ENCODE data around the gene EIF3C. TPM values are rescaled to one million over a fixed set of nuclear protein-coding genes. Genes with fewer than 3 reads are reported as not detected.
"Not testable (repeated sequence)": the region's sequence is repeated elsewhere in the genome, so short reads cannot be mapped to it uniquely, and the experiment has no call there.

EIF3C gene
- total RNA-seq, 1 donor from 2014 or later = 953 TPM

- not testable (repeated sequence) for DNase-seq (ENCODE audit: low read depth); H3K4me1 Mint-ChIP-seq (ENCODE audit: low read depth, unreplicated experiment); H3K4me1 ChIP-seq (ENCODE audit: insufficient read depth, low read length); H4K20me1 ChIP-seq (ENCODE audit: insufficient read depth, low read length); H3K9ac ChIP-seq (ENCODE audit: low read length); H3K9me3 ChIP-seq (ENCODE audit: insufficient read depth, low read depth, low read length); H3K9me3 Mint-ChIP-seq (ENCODE audit: unreplicated experiment); H3K27ac Mint-ChIP-seq (ENCODE audit: unreplicated experiment); H3K36me3 Mint-ChIP-seq (ENCODE audit: low read depth, unreplicated experiment); FAIRE-seq; H2AFZ ChIP-seq (ENCODE audit: low read depth, low read length); H3K79me2 ChIP-seq (ENCODE audit: insufficient read depth, low read length); H3K36me3 ChIP-seq (ENCODE audit: insufficient read depth, low read length); H3K4me3 ChIP-seq (ENCODE audit: insufficient read depth, low read depth, low read length); H3K4me3 Mint-ChIP-seq (ENCODE audit: unreplicated experiment); H3K27me3 ChIP-seq (ENCODE audit: insufficient read depth, low read length); H3K27me3 Mint-ChIP-seq (ENCODE audit: low read depth, unreplicated experiment); H3K27ac ChIP-seq (ENCODE audit: low read depth, low read length); H3K4me2 ChIP-seq (ENCODE audit: low read length)
These were observed 7.0 kb upstream of the EIF3C start for GRCh38 chr16:28704246-28704645.

DNA sequence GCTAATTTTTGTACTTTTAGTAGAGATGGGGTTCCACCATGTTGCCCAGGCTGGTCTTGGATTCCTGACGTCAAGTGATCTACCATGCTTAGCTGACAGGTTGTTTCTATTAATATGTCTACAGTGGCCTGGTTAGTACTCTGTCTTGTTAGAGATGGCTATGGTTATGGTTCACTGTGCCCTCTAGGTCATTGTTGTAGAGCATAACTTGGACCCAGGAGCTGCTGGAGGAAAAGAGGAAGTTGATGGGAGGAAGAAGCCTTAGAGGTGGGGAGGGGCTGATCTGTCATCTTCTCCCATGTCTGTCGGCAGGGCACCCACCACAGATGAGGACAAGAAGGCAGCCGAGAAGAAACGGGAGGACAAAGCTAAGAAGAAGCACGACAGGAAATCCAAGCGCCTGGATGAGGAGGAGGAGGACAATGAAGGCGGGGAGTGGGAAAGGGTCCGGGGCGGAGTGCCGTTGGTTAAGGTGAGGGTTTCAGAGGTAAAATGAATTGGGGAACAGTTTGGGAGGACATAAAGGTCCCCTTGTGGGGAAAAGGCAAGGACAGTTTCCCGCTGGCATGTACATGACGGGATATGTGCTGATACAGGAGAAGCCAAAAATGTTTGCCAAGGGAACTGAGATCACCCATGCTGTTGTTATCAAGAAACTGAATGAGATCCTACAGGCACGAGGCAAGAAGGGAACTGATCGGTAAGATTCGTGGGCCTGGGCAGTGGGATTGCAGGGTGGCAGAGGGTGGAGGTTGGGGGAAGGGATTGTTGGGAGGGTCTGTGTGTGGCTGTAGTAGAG lies 11.8 kb downstream of the EIF3C start:
- FAIRE-seq; H3K4me1 ChIP-seq (ENCODE audit: insufficient read depth, low read length); H3K9me3 Mint-ChIP-seq (ENCODE audit: unreplicated experiment); H3K4me3 ChIP-seq (ENCODE audit: insufficient read depth, low read depth, low read length); H3K36me3 ChIP-seq (ENCODE audit: insufficient read depth, low read length); H3K36me3 Mint-ChIP-seq (ENCODE audit: low read depth, unreplicated experiment); H3K27ac ChIP-seq (ENCODE audit: low read depth, low read length); H2AFZ ChIP-seq (ENCODE audit: low read depth, low read length); H3K9me3 ChIP-seq (ENCODE audit: insufficient read depth, low read depth, low read length); H3K4me2 ChIP-seq (ENCODE audit: low read length); H4K20me1 ChIP-seq (ENCODE audit: insufficient read depth, low read length); DNase-seq (ENCODE audit: low read depth); H3K27ac Mint-ChIP-seq (ENCODE audit: unreplicated experiment); H3K27me3 ChIP-seq (ENCODE audit: insufficient read depth, low read length); H3K4me1 Mint-ChIP-seq (ENCODE audit: low read depth, unreplicated experiment); H3K79me2 ChIP-seq (ENCODE audit: insufficient read depth, low read length); H3K9ac ChIP-seq (ENCODE audit: low read length); H3K27me3 Mint-ChIP-seq (ENCODE audit: low read depth, unreplicated experiment); H3K4me3 Mint-ChIP-seq (ENCODE audit: unreplicated experiment): not testable (repeated sequence)

DNA sequence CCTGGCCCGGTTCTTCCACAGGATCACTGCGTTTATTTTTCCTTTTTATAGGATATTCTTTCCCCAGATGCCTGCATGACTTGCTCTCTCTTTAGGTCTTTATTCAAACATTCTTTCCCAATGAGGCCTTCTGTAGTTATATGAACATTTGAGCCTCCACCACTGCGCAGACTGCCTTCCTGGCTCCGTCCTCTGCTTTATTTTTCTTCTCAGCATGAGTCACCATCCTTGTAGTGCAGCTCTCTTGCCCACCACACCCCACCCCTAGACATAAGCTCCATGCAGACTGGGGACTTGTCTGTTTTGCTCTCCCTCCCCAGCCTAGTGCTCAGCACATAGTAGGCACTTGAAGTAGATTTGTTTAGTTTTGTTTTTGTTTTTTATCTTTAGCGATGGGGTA lies 20.0 kb downstream of the EIF3C start:
- DNase-seq (ENCODE audit: low read depth); H3K4me1 Mint-ChIP-seq (ENCODE audit: low read depth, unreplicated experiment); H3K4me2 ChIP-seq (ENCODE audit: low read length); H3K9ac ChIP-seq (ENCODE audit: low read length); H3K27me3 ChIP-seq (ENCODE audit: insufficient read depth, low read length); H3K79me2 ChIP-seq (ENCODE audit: insufficient read depth, low read length); H3K36me3 Mint-ChIP-seq (ENCODE audit: low read depth, unreplicated experiment); H3K4me3 ChIP-seq (ENCODE audit: insufficient read depth, low read depth, low read length); H3K4me1 ChIP-seq (ENCODE audit: insufficient read depth, low read length); H2AFZ ChIP-seq (ENCODE audit: low read depth, low read length); H3K4me3 Mint-ChIP-seq (ENCODE audit: unreplicated experiment); H3K36me3 ChIP-seq (ENCODE audit: insufficient read depth, low read length); H4K20me1 ChIP-seq (ENCODE audit: insufficient read depth, low read length); H3K27ac ChIP-seq (ENCODE audit: low read depth, low read length); H3K9me3 ChIP-seq (ENCODE audit: insufficient read depth, low read depth, low read length); H3K27ac Mint-ChIP-seq (ENCODE audit: unreplicated experiment); H3K9me3 Mint-ChIP-seq (ENCODE audit: unreplicated experiment); H3K27me3 Mint-ChIP-seq (ENCODE audit: low read depth, unreplicated experiment): not testable (repeated sequence)
- FAIRE-seq = peak; percentile 98

DNA sequence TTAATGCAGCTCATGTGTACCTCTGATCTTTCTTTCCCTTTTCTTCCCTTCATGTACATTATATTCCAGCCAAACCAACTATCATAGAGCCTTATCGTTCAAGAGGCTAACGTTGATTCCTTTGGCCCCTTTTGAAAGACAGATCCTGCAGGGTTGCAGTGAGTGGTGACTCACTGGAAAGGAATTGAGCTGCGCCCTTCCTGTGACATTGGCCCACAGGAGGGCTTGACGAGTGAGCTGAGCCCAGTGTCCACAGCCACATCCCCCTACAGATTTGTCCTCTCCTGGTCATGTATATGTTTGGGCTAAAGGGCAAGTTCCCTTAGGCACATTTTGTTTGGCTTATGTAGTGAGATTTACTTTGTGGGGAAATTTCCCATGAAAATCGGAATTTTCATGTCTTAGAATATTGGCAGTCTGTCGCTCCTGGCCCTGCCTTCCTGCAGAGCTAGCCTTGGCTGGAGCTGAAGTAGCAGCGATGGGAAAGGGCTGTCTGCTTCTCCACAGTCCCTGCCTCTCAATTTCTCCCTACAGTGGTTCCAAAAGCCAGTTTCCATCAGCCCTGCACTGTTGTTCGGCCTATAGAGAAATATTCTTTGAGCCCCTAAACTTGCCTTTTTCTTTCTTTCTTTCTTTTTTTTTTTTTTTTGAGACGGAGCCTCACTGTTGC lies 21.3 kb downstream of the EIF3C start:
- peak; percentile 90 for FAIRE-seq

GRCh38 chr16:28739787-28740186 lies 28.5 kb downstream of the EIF3C start:
- H3K9me3 Mint-ChIP-seq (ENCODE audit: unreplicated experiment); H3K9ac ChIP-seq (ENCODE audit: low read length): not testable (repeated sequence)

More for the DNA sequence above, 21.3 kb downstream of the EIF3C start:
- not testable (repeated sequence) for DNase-seq (ENCODE audit: low read depth); H3K9me3 ChIP-seq (ENCODE audit: insufficient read depth, low read depth, low read length); H3K4me1 ChIP-seq (ENCODE audit: insufficient read depth, low read length); H3K36me3 ChIP-seq (ENCODE audit: insufficient read depth, low read length); H3K9ac ChIP-seq (ENCODE audit: low read length); H3K4me1 Mint-ChIP-seq (ENCODE audit: low read depth, unreplicated experiment); H3K9me3 Mint-ChIP-seq (ENCODE audit: unreplicated experiment); H3K27me3 ChIP-seq (ENCODE audit: insufficient read depth, low read length); H3K4me2 ChIP-seq (ENCODE audit: low read length); H4K20me1 ChIP-seq (ENCODE audit: insufficient read depth, low read length); H3K79me2 ChIP-seq (ENCODE audit: insufficient read depth, low read length); H3K27ac Mint-ChIP-seq (ENCODE audit: unreplicated experiment); H3K27me3 Mint-ChIP-seq (ENCODE audit: low read depth, unreplicated experiment); H3K4me3 ChIP-seq (ENCODE audit: insufficient read depth, low read depth, low read length); H2AFZ ChIP-seq (ENCODE audit: low read depth, low read length); H3K4me3 Mint-ChIP-seq (ENCODE audit: unreplicated experiment); H3K36me3 Mint-ChIP-seq (ENCODE audit: low read depth, unreplicated experiment)
- H3K27ac ChIP-seq (ENCODE audit: low read depth, low read length) = peak overlapping the region; percentile 53

GRCh38 chr16:28740631-28741030 lies 29.4 kb downstream of the EIF3C start:
- not testable (repeated sequence) for H3K36me3 Mint-ChIP-seq (ENCODE audit: low read depth, unreplicated experiment); H3K4me3 Mint-ChIP-seq (ENCODE audit: unreplicated experiment); FAIRE-seq; H3K4me2 ChIP-seq (ENCODE audit: low read length); H3K9me3 Mint-ChIP-seq (ENCODE audit: unreplicated experiment); H3K27ac ChIP-seq (ENCODE audit: low read depth, low read length); H3K4me3 ChIP-seq (ENCODE audit: insufficient read depth, low read depth, low read length); H3K27me3 ChIP-seq (ENCODE audit: insufficient read depth, low read length); H3K27ac Mint-ChIP-seq (ENCODE audit: unreplicated experiment); H2AFZ ChIP-seq (ENCODE audit: low read depth, low read length); H3K9me3 ChIP-seq (ENCODE audit: insufficient read depth, low read depth, low read length); H3K36me3 ChIP-seq (ENCODE audit: insufficient read depth, low read length); DNase-seq (ENCODE audit: low read depth); H3K27me3 Mint-ChIP-seq (ENCODE audit: low read depth, unreplicated experiment); H3K9ac ChIP-seq (ENCODE audit: low read length); H4K20me1 ChIP-seq (ENCODE audit: insufficient read depth, low read length); H3K79me2 ChIP-seq (ENCODE audit: insufficient read depth, low read length); H3K4me1 ChIP-seq (ENCODE audit: insufficient read depth, low read length); H3K4me1 Mint-ChIP-seq (ENCODE audit: low read depth, unreplicated experiment)

More at GRCh38 chr16:28739787-28740186, 28.5 kb downstream of the EIF3C start:
- H3K27ac Mint-ChIP-seq (ENCODE audit: unreplicated experiment); H4K20me1 ChIP-seq (ENCODE audit: insufficient read depth, low read length); FAIRE-seq; H3K27me3 ChIP-seq (ENCODE audit: insufficient read depth, low read length); H3K9me3 ChIP-seq (ENCODE audit: insufficient read depth, low read depth, low read length); H3K27ac ChIP-seq (ENCODE audit: low read depth, low read length); H3K36me3 ChIP-seq (ENCODE audit: insufficient read depth, low read length); H2AFZ ChIP-seq (ENCODE audit: low read depth, low read length); H3K4me2 ChIP-seq (ENCODE audit: low read length); H3K36me3 Mint-ChIP-seq (ENCODE audit: low read depth, unreplicated experiment); H3K4me3 ChIP-seq (ENCODE audit: insufficient read depth, low read depth, low read length); DNase-seq (ENCODE audit: low read depth); H3K79me2 ChIP-seq (ENCODE audit: insufficient read depth, low read length); H3K4me3 Mint-ChIP-seq (ENCODE audit: unreplicated experiment); H3K27me3 Mint-ChIP-seq (ENCODE audit: low read depth, unreplicated experiment); H3K4me1 Mint-ChIP-seq (ENCODE audit: low read depth, unreplicated experiment); H3K4me1 ChIP-seq (ENCODE audit: insufficient read depth, low read length): not testable (repeated sequence)
